Measurements from ENCODE around the gene AUNIP.

Gene AUNIP

DNA sequence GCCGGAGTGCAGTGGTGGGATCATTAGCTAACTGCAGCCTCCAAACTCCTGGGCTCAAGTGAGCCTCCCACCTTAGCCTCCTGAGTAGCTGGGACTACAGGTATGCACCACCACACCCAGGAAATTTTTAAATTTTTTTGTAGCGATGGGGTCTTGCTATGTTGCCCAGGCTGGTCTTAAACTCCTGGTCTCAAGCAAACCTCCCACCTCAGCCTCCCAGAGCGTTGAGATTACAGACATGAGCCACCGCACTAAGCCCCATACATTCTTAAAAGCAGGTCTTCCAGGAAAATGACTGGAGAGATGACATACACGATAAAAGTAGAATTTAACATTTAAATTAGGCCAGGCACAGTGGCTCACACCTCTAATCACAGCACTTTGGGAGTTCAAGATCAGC lies 26.1 kb downstream of the AUNIP start:
- Histone ChIP-seq H3K36me3 (ENCODE audit: insufficient read depth, low read length) (peaks cover 86% of the 10 kb centered on the region), H3K79me2 (ENCODE audit: insufficient read depth, low read length) (no peaks in the 10 kb centered on the region), H3K4me2 (ENCODE audit: low read length) (no peak overlapping the region), H3K27ac (ENCODE audit: low read depth, low read length, poor library complexity, severe bottlenecking) (no peak overlapping the region), H3K27me3 (ENCODE audit: insufficient read depth, low read length) (no peaks in the 10 kb centered on the region), H3K4me3 (ENCODE audit: low read depth, low read length, poor library complexity, severe bottlenecking) (no peak overlapping the region), H3K9ac (ENCODE audit: low read length) (no peak overlapping the region), H4K20me1 (ENCODE audit: insufficient read depth, low read length) (no peaks in the 10 kb centered on the region), H3F3A (ENCODE audit: insufficient read depth, low read length) (no peaks in the 10 kb centered on the region), H3K9me2 (ENCODE audit: low read depth, low read length) (no peaks in the 10 kb centered on the region), H3K4me1 (ENCODE audit: insufficient read depth, low read length, severe bottlenecking) (no peaks in the 10 kb centered on the region), H2AFZ (ENCODE audit: low read length) (no peak overlapping the region), H3K9me3 (ENCODE audit: low read length) (no peaks in the 10 kb centered on the region)
- TF ChIP-seq, protein P1, sequence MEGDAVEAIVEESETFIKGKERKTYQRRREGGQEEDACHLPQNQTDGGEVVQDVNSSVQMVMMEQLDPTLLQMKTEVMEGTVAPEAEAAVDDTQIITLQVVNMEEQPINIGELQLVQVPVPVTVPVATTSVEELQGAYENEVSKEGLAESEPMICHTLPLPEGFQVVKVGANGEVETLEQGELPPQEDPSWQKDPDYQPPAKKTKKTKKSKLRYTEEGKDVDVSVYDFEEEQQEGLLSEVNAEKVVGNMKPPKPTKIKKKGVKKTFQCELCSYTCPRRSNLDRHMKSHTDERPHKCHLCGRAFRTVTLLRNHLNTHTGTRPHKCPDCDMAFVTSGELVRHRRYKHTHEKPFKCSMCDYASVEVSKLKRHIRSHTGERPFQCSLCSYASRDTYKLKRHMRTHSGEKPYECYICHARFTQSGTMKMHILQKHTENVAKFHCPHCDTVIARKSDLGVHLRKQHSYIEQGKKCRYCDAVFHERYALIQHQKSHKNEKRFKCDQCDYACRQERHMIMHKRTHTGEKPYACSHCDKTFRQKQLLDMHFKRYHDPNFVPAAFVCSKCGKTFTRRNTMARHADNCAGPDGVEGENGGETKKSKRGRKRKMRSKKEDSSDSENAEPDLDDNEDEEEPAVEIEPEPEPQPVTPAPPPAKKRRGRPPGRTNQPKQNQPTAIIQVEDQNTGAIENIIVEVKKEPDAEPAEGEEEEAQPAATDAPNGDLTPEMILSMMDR (IDR thresholded peaks at IDR 0.05; ENCODE audit: low read length): no peak
- TF ChIP-seq EZH2 (IDR thresholded peaks at IDR 0.05; ENCODE audit: borderline replicate concordance, low read length): no peak

DNA sequence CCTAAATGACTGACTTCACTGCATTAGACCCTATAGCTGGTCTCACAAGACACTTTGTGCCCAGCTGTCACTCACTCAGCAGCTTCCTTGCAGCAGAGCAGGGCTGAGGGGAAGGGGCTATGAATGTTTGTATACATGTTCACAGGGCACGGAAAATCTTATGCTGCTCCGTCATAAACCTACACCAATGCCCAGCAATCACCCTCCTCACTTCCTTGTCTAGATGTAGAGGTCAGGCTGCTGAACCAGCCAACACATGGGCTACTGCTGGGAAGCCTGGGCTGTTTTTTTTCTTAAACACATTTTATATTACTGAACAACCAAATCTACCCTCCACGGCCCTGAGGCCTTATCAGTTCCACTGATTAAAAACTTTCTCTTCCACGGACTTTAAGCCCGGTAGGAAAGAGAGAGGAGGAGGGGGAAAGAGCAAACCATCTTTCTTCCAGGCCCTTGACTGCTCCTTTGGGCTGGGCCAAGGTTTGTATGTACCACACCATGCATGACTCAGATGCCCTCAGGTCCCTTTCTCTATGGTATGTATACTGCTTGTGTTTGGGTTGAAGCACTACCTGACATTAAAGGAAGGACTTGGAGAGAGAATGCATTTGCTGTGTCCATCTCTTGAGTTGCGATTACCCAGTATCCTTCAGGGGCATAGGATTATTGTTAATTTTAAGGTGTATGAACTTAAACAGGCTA lies 26.8 kb downstream of the AUNIP start:
- no peak overlapping the region for H3K4me2 ChIP-seq (ENCODE audit: low read length)

DNA sequence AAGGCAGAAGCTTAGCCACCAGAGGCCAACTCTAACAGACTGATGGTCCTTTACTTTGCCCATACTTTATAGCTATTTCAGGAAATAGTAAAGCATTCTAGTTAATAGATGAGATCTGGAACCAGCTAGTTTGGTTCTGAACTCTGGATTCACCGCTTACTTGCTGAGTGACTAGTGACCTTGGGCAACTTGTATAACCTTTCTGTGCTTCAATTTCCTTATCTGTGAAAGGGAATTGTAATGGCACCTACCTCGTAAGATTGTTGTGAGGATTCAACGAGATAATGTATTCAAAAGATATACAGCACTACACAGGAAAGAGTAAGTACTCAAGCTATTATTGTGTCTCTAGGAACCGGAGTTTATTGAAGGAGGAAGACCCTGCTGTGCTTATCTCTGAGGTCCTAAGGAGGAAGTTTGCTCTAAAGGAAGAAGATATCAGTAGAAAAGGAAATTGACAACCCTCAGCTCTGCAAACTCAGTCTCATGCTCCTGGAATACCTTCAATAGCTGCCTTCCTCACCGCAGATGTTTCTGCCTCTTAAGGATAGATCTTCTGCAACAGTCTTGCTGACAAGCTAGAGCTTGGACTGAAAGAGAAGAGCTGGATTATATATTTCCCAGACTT lies 27.6 kb downstream of the AUNIP start:
- no peak for TF ChIP-seq EZH2 (IDR thresholded peaks at IDR 0.05; ENCODE audit: borderline replicate concordance, low read length)
- TF ChIP-seq, protein P1 (IDR thresholded peaks at IDR 0.05; ENCODE audit: low read length): no peak
- Histone ChIP-seq H3K9ac (ENCODE audit: low read length) (no peak overlapping the region), H3K4me2 (ENCODE audit: low read length) (no peak overlapping the region), H3F3A (ENCODE audit: insufficient read depth, low read length) (no peaks in the 10 kb centered on the region), H3K9me3 (ENCODE audit: low read length) (no peaks in the 10 kb centered on the region), H3K27me3 (ENCODE audit: insufficient read depth, low read length) (no peaks in the 10 kb centered on the region), H2AFZ (ENCODE audit: low read length) (no peak overlapping the region), H3K36me3 (ENCODE audit: insufficient read depth, low read length) (peaks cover 89% of the 10 kb centered on the region), H3K4me1 (ENCODE audit: insufficient read depth, low read length, severe bottlenecking) (no peaks in the 10 kb centered on the region), H4K20me1 (ENCODE audit: insufficient read depth, low read length) (no peaks in the 10 kb centered on the region), H3K4me3 (ENCODE audit: low read depth, low read length, poor library complexity, severe bottlenecking) (no peak overlapping the region), H3K27ac (ENCODE audit: low read depth, low read length, poor library complexity, severe bottlenecking) (no peak overlapping the region), H3K9me2 (ENCODE audit: low read depth, low read length) (no peaks in the 10 kb centered on the region), H3K79me2 (ENCODE audit: insufficient read depth, low read length) (no peaks in the 10 kb centered on the region)

More for the DNA sequence above, 26.8 kb downstream of the AUNIP start:
- Histone ChIP-seq H3K27ac (ENCODE audit: low read depth, low read length, poor library complexity, severe bottlenecking) (no peak overlapping the region), H3K9ac (ENCODE audit: low read length) (no peak overlapping the region), H3F3A (ENCODE audit: insufficient read depth, low read length) (no peaks in the 10 kb centered on the region), H2AFZ (ENCODE audit: low read length) (no peak overlapping the region), H3K4me1 (ENCODE audit: insufficient read depth, low read length, severe bottlenecking) (no peaks in the 10 kb centered on the region), H3K9me3 (ENCODE audit: low read length) (no peaks in the 10 kb centered on the region), H3K79me2 (ENCODE audit: insufficient read depth, low read length) (no peaks in the 10 kb centered on the region), H4K20me1 (ENCODE audit: insufficient read depth, low read length) (no peaks in the 10 kb centered on the region), H3K27me3 (ENCODE audit: insufficient read depth, low read length) (no peaks in the 10 kb centered on the region), H3K4me3 (ENCODE audit: low read depth, low read length, poor library complexity, severe bottlenecking) (no peak overlapping the region), H3K9me2 (ENCODE audit: low read depth, low read length) (no peaks in the 10 kb centered on the region), H3K36me3 (ENCODE audit: insufficient read depth, low read length) (peaks cover 90% of the 10 kb centered on the region)
- TF ChIP-seq, protein P1 (IDR thresholded peaks at IDR 0.05; ENCODE audit: low read length): no peak
